ENCODE data around the gene SLC2A6. TPM values are rescaled to one million over a fixed set of nuclear protein-coding genes. Genes with fewer than 3 reads are reported as not detected.
A peak's percentile ranks its signal among the peaks of the same experiment; 100 is the strongest.

SLC2A6 gene
- total and polyA plus RNA-seq, 2 experiments from 2014 or later, result 2.4 to 8.6 TPM

- no peak for DNase-seq (ENCODE audit: low read depth in 1 of 2, low spot score in 1 of 2)
These were observed 41.0 kb downstream of the SLC2A6 start for GRCh38 chr9:133437753-133438531.

GRCh38 chr9:133436681-133437080 lies 42.2 kb downstream of the SLC2A6 start:
- Histone ChIP-seq H3K4me1 (ENCODE audit: low read depth) (no peaks in the 10 kb centered on the region), H3K27me3 (no peaks in the 10 kb centered on the region), H3K36me3 (no peaks in the 10 kb centered on the region), H3K4me3 (no peak overlapping the region), H3K9me3 (ENCODE audit: low read depth) (no peaks in the 10 kb centered on the region), H3K27ac (no peak overlapping the region)
- no peak for TF ChIP-seq CTCF (IDR thresholded peaks at IDR 0.05; ENCODE audit: low read depth, low read length)
- no peak for DNase-seq (ENCODE audit: low read depth in 1 of 2, low spot score in 1 of 2)

More at GRCh38 chr9:133437753-133438531, 41.0 kb downstream of the SLC2A6 start:
- peak; percentile 25 for TF ChIP-seq CTCF (IDR thresholded peaks at IDR 0.05; ENCODE audit: low read depth, low read length)
- Histone ChIP-seq H3K27ac (no peak overlapping the region), H3K27me3 (no peaks in the 10 kb centered on the region), H3K4me1 (ENCODE audit: low read depth) (no peaks in the 10 kb centered on the region), H3K36me3 (no peaks in the 10 kb centered on the region), H3K4me3 (no peak overlapping the region), H3K9me3 (ENCODE audit: low read depth) (no peaks in the 10 kb centered on the region)

- H3K4me3 ChIP-seq, result no peak overlapping the region
- peaks cover 3% of the 10 kb centered on the region for H3K27me3 ChIP-seq
- no peaks in the 10 kb centered on the region for H3K4me1 ChIP-seq (ENCODE audit: low read depth)
- no peak for DNase-seq (ENCODE audit: low read depth in 1 of 2, low spot score in 1 of 2)
- no peaks in the 10 kb centered on the region for H3K36me3 ChIP-seq
- TF ChIP-seq CTCF (IDR thresholded peaks at IDR 0.05; ENCODE audit: low read depth, low read length), result no peak
- no peaks in the 10 kb centered on the region for H3K9me3 ChIP-seq (ENCODE audit: low read depth)
- no peak overlapping the region for H3K27ac ChIP-seq
These were observed 45.5 kb downstream of the SLC2A6 start for GRCh38 chr9:133433351-133433843.

GRCh38 chr9:133430244-133430643 lies 48.7 kb downstream of the SLC2A6 start:
- Histone ChIP-seq H3K4me3 (no peak overlapping the region), H3K27ac (no peak overlapping the region), H3K27me3 (peaks cover 7% of the 10 kb centered on the region), H3K36me3 (peaks cover 3% of the 10 kb centered on the region), H3K9me3 (ENCODE audit: low read depth) (no peaks in the 10 kb centered on the region), H3K4me1 (ENCODE audit: low read depth) (no peaks in the 10 kb centered on the region)
- no peak for TF ChIP-seq CTCF (IDR thresholded peaks at IDR 0.05; ENCODE audit: low read depth, low read length)
- no peak for DNase-seq (ENCODE audit: low read depth in 1 of 2, low spot score in 1 of 2)

GRCh38 chr9:133429641-133430161 lies 49.2 kb downstream of the SLC2A6 start:
- Histone ChIP-seq H3K4me1 (ENCODE audit: low read depth) (no peaks in the 10 kb centered on the region), H3K9me3 (ENCODE audit: low read depth) (no peaks in the 10 kb centered on the region), H3K27me3 (peaks cover 7% of the 10 kb centered on the region), H3K36me3 (peaks cover 3% of the 10 kb centered on the region), H3K4me3 (no peak overlapping the region), H3K27ac (no peak overlapping the region)
- peak; percentile 42 to 60 for DNase-seq (ENCODE audit: low read depth in 1 of 2, low spot score in 1 of 2)
- TF ChIP-seq CTCF (IDR thresholded peaks at IDR 0.05; ENCODE audit: low read depth, low read length), result peak; percentile 45
